Esophagus muscularis mucosa (tissue), 3 donors: ENCODE results near the gene GALP.

Experiments
- POLR2AphosphoS5 ChIP-seq, 2 donors: sonication (generic); formaldehyde crosslinking; IDR thresholded peaks; one replicate each; pipeline ENCODE4 v1.6.1; 2017; ENCODE audit warnings: antibody characterized with exemption in 2 of 2
- TF ChIP-seq, protein P1 (sequence below), 3 experiments: fragments of 200-600 bp in 2 of 3; fragments of 450-650 bp in 1 of 3; sonication (generic) in 2 of 3; IDR thresholded peaks; one replicate each; pipeline ENCODE4 v1.5.1; 2017 to 2019; ENCODE audit warnings: antibody characterized with exemption in 3 of 3, mild to moderate bottlenecking in 2 of 3, moderate library complexity in 1 of 3

DNA sequence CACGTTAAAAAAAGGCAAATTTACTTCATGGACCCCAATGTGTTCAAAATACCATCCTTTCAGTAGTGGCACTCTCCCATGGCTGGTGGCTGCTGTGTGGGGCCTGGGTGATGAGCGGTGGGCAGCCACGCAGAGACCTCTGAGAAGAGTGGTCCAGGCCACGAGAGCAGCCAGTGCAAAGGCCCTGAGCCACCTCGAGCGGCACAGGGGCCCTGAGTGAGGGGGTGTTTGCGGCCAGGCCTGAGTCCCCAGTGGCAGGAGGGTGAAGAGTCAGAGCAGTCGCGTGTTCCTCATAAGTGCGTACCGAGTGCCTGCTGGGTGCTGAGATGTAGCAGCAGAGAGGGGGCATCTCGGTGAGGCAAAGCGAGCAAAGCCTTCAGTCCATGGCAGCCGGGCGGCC is 27.7 kb upstream of the GALP start:
- TF ChIP-seq, protein P1, sequence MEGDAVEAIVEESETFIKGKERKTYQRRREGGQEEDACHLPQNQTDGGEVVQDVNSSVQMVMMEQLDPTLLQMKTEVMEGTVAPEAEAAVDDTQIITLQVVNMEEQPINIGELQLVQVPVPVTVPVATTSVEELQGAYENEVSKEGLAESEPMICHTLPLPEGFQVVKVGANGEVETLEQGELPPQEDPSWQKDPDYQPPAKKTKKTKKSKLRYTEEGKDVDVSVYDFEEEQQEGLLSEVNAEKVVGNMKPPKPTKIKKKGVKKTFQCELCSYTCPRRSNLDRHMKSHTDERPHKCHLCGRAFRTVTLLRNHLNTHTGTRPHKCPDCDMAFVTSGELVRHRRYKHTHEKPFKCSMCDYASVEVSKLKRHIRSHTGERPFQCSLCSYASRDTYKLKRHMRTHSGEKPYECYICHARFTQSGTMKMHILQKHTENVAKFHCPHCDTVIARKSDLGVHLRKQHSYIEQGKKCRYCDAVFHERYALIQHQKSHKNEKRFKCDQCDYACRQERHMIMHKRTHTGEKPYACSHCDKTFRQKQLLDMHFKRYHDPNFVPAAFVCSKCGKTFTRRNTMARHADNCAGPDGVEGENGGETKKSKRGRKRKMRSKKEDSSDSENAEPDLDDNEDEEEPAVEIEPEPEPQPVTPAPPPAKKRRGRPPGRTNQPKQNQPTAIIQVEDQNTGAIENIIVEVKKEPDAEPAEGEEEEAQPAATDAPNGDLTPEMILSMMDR (IDR thresholded peaks at IDR 0.05): no peak
- no peak for TF ChIP-seq POLR2AphosphoS5 (IDR thresholded peaks at IDR 0.05)
